C1 segment of cervical spinal cord (tissue), 14 donors: Measurements from ENCODE around the gene ATP6V1B1.

Experiments
- DNase-seq, 14 donors: peaks; one replicate each; lab custom pipeline; 2025; lab: John Stamatoyannopoulos, UW

ATP6V1B1 gene

GRCh38 chr2:70901227-70902066 is 34.3 kb upstream of the ATP6V1B1 start:
- peak in 1 of 14 donors; percentile 61 for DNase-seq

GRCh38 chr2:70902067-70902442 is 33.6 kb upstream of the ATP6V1B1 start:
- peak in 1 of 14 donors; percentile 43 for DNase-seq

DNA sequence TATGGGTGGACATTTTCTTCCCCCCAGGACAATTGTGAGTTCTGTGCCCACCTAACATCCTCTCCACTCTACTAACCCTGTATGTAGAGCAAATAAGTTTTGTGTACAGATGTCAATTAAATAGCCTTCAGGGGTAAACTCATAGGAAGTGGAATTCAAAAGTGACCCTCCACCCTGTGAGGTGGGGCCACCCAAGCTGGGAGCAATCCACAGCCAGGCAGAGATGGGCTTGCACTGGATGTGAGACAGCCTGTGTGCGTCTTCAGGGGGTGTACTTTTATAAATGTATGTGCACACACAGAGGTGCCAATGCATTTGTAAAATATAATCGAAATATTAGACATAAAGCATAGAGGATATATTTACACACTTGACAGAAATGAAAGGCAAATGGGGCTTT is 33.1 kb upstream of the ATP6V1B1 start:
- DNase-seq = no peak

- DNase-seq = no peak
Measured at GRCh38 chr2:70903171-70903570, 32.5 kb upstream of the ATP6V1B1 start.

DNA sequence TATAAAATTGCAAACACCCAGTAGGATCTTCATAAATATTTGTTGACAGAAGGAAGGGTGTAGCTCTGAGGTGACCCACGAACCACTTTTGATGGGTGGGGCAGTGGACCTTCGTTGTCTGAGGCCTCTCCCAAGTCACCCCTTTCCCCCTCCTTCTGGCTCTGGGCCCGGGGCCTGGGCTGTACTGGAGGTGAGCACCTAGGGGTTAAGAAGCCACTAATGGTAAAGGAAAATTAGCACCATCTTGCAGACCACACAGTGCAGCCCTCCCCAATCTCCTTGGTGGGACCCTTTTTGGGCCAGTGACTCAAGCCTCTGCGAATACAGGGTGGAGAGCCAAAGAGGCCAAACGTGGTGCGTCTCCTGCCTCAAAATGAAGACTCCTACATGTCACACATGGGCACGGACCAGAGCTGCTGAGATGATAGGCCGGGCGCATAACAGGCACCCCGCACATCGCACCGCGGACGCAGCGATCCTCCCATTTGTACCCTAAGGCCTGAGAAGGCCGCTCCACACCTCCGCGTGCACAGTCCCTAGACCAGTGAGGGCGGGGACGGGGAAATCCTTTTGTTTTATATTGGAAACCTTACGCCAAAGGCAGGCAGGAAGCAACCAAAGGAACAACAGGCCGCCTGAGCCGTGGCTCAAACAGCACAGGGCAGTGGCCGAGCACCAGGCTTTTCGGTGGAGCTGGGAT is 31.9 kb upstream of the ATP6V1B1 start:
- no peak for DNase-seq

DNA sequence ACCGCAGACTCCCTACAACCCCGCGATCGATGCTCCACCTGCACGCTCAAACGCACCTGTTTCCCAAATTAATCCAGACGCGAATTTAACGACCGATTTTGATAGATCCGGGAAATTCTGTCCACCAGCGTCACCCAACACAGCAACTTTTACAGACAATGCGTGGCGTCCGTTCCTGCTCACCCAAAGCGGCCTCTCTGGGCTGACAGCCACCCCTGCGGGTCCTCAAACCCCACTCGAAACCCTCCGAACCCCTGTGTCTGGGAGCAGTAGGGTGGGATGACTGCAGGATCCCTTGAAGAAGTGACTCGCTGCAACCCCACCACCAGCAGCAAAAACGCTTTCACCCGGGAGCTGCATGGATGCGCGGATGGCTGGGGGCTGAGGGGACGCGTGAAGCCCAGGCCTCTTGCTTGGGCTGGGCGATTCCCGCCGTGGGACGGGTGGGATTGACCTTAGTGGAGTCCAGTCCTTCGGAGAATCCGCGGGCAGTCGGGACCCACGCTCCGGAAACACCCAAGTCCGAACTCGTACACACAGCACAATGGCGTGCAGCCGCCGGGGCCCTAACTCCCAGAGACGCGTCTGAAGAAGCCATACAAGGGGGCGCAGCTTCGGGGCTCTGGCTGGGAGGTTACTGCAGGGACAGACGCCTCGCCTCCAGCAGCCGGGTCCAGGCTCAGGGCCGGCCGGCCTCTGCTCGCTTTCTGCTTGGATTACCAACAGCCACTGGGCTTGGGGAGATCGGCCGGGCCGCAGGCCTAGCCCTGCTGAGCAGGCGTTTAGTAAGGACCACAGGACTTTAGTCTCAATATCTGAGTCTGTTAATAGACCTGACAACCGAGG is 31.1 kb upstream of the ATP6V1B1 start:
- no peak for DNase-seq

GRCh38 chr2:70905443-70906421 is 30.0 kb upstream of the ATP6V1B1 start:
- DNase-seq = no peak

GRCh38 chr2:70906439-70907005 is 29.2 kb upstream of the ATP6V1B1 start:
- DNase-seq = no peak

DNA sequence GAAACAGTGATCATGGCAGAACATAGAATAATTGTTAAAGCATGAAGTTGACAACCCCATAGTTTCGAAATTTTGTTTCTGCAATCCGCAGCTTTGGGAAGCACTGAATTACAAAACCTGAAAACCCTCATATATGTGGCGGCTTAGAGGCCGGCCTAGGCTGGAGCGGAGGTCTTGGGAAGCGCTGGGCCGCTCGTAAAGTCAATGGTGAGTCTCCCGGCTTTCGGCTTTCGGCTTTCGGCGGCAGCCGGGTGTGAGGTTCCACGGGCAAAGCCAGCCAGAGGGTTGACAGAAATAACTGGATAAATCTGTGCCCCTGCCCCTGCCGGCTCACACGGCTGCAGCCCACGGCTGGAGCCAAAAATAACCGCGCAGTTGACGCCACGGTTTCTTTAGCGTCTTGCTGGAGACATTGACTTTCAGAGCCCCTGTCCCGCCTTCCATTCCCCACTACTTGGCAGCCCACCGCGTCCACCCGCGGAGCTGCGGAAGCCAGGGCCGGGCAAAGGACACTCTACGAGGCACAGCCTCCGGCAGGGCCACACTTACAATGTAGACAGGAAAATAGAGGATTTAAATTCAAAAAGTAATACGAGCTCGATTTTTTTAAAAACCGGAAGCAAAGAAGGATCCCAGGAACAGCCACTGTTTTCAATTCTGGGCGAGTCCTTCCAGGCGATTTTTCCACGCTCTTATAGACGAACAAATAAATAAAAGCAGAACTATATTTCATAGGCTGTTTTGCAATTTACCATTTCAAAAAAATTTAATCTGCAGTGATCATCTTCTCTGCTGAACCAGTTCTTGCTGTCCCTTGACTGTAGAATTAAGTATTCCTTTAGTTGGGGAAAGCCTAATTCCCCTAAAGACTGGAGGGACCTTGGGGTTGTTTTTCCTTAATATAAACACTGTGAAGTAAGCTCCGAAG is 28.3 kb upstream of the ATP6V1B1 start:
- DNase-seq = no peak

DNA sequence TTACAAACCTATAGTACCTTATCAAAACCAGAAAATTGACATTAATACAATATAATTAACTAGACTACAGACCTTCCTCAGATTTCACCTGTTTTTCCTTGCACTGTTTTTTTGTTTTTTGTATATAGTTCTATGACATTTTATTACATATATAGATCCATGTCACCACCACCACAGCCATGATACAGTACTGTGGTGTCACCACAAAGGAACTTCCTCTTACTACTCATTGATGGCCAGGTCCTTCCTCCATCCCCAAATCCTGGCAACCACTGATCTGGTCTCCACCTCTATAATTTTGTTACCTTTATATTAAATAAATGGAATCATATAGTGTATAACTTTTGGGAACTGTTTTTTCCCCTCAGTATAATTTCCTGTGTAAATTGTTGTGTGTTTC is 19.4 kb upstream of the ATP6V1B1 start:
- DNase-seq = no peak

- DNase-seq = no peak
Measured at GRCh38 chr2:70918016-70918415, 17.7 kb upstream of the ATP6V1B1 start.

DNA sequence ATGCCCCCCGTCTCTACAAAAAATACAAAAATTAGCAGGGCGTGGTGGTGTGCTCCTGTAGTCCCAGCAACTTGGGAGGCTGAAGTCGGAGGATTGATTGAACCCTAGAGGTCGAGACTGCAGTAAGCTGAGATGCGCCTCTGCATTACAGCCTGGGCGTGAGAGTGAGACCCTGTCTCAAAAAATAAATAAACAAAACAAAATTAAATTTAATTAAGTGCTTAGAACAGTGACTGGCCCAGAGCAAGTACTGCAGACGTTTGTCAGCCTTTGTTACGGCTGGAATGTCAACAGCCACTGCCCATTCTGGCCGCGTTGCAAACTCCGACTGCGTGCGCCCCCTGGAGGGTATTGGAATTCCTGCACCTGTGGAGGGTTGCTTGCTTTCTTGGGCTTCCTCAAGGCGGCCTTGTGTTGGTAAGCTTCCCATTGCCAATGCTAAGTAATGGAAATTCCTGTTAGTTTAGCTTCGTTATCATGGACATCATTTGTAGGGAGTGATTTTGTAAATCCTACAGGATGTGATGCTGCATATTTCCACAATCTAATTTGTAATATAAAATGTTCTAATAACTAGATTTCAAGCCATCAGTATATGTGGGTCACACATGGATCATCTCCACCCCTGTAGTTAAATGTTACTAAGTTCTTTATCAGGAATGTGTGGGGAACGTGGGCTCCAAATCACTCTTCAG is 15.9 kb upstream of the ATP6V1B1 start:
- DNase-seq = peak in 12 of 14 donors; percentile 29 to 79 (median 59)

DNA sequence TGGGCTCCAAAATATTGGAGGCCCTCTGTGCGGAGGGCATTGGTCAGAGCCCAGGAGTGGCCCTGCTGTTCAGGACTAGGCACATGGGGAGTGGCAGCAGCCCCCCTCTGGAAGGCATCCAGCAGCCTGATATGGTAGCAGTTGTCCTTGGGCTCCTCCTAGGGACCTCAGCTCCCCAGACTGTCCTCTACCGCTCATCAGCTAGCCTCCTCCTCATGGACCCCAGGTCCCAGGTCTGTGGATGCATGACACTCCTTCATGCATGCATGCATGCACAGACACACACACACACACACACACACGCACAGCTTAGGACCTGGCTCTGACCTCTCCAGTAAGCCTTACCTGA is 15.4 kb upstream of the ATP6V1B1 start:
- no peak for DNase-seq

DNA sequence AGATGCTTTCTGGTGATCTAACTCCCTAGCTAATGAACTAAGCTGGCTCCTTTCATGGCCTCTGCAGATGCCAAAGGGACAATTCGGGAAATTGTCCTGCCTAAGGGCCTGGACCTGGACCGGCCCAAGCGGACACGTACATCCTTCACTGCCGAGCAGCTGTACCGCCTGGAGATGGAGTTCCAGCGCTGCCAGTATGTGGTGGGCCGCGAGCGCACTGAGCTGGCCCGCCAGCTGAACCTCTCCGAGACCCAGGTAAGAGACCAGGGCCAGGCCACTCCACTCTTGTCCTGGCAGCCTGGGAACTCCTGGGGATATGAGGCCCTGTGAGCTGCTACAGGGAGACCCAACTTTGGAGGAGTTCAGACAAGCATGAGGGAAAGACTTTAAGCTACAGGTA is 14.7 kb upstream of the ATP6V1B1 start:
- DNase-seq = no peak

GRCh38 chr2:70921839-70922234 is 13.9 kb upstream of the ATP6V1B1 start:
- DNase-seq = no peak

GRCh38 chr2:70922235-70923234 is 13.2 kb upstream of the ATP6V1B1 start:
- no peak for DNase-seq

GRCh38 chr2:70923378-70924015 is 12.2 kb upstream of the ATP6V1B1 start:
- DNase-seq = no peak
